Renal pelvis (tissue), 12 donors: ENCODE data around the gene PLAAT2. TPM values are rescaled to one million over a fixed set of nuclear protein-coding genes. Genes with fewer than 3 reads are reported as not detected.
"Not testable (repeated sequence)": the region's sequence is repeated elsewhere in the genome, so short reads cannot be mapped to it uniquely, and the experiment has no call there.

ENCODE experiments used
- DNase-seq: peaks from one replicate; pipeline ENCODE4 v3.0.0-alpha.2; 2013
- long read RNA-seq, 16 experiments: transcript quantifications; one replicate each; lab custom pipeline, GENCODE V29; 2026
- polyA plus RNA-seq, 3 donors: library from polyadenylated mRNA; unstranded; fragments of 120-200 nt; gene quantifications; one replicate each; pipeline ENCODE4 v1.2.1, GENCODE V29; 2013; ENCODE audit not compliant: insufficient read length in 3 of 3

PLAAT2 gene
- under 1 TPM in 2 of 3 donors, not detected in 1; 0.31 to 0.34 TPM for polyA plus RNA-seq
- long read RNA-seq, donor 1 = 0 reads
- long read RNA-seq, donor 2 = 0 reads
- long read RNA-seq, donor 3 = 0 reads
- long read RNA-seq, donor 4 = 0 reads
- long read RNA-seq, donor 5 = 0 reads
- long read RNA-seq, donor 6 = 0 reads
- long read RNA-seq, donor 7 = 0 reads
- long read RNA-seq, donor 8 = 0 reads
- long read RNA-seq, donor 9 = 0 reads
- long read RNA-seq, donor 10 = 0 reads
- long read RNA-seq, donor 11 = 0 reads
- long read RNA-seq, donor 12 = 0 reads
- long read RNA-seq, donor 13 = 0 reads
- long read RNA-seq, donor 14 = 0 reads
- long read RNA-seq, donor 15 = 0 reads
- long read RNA-seq, donor 16 = 0 reads

GRCh38 chr11:63563201-63564055, at the start of gene PLAAT2:
TSS of gene PLAAT2 (minus strand) at chr11:63563379. CDS start at chr11:63563324, 55 bp downstream.
- DNase-seq = no peak

- DNase-seq = no peak
Observed at GRCh38 chr11:63612181-63612580, 49.0 kb upstream of the PLAAT2 start.

DNA sequence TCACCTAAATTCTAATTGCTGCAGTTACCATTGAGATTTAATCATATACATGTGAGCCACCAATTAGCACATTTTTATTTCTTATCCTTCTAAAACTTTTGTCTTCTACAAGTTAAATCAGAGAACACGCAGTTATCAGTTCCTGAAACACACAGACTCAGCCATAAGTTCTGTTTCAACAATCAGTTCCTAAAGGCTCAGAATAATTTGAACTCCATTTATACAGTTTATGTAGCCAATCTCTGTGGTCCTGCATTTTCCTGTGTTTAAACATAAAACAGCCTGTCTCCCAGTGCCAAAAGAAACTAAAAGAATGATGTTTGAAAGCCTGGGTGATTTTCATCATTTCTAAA, 48.2 kb upstream of the PLAAT2 start:
- no peak for DNase-seq

DNA sequence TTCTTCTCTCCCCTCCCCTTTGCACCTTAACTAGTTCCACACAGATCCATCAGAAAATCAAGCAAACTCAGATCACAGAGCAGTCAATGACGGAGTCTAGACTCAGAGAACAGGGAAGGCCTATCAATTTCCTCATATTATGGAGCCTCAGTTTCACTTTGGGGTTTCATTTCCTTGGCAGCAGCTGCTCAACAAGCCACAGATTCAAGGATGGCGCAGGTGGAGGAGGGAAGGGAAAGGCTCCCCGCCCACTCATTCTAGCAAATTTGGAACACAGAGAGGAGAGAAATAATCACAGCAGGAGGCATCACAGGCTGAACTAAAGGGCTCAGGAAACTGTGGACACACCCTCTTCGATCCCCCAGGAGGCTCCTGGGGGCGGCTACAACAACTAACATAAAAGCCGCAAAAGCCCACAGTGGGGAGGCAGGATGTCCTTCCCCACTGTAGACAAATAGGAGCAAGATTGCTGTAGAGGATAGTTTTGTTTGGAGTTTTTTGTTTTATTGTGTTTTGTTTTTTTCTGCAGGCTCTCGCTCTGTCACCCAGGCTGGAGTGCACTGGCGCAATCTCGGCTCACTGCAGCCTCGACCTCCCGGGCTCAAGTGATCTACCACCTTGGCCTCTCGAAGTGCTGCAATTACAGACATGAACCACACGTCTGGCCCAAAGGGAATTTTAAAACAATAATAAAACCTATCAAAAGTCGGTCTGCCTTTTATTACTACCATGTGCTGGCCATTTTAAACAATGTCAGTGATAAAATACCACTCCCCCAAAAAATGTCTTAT, 47.6 kb upstream of the PLAAT2 start:
- no peak for DNase-seq

DNA sequence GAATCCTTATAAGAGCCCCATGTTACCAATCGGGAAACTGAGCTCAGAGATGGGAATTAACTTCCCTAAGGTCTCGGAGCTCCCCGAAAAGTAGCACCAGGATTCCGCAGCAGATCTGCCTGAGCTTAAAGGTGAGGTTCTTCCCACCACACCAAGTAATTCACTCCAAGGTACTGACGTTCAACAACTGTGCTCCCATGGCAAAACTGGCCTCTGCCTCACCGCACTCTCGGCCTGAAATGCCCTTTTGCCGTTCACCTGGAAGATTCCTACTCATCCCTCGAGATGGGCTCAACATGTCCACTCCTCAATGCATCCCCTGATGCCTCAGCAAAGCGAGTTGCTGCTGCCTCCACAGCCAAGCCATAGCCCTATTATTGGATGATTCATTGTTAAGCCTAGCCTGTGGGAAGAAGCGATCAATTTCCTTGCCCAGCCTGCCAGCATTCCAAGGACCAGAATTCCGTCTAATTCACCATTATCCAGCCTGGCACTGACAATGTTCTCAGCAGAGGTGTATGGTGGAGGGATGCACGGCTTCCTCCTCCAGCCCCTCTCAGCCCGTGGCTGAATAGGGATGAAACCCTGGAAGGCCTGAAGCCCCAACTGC, 46.9 kb upstream of the PLAAT2 start:
- DNase-seq = no peak

DNA sequence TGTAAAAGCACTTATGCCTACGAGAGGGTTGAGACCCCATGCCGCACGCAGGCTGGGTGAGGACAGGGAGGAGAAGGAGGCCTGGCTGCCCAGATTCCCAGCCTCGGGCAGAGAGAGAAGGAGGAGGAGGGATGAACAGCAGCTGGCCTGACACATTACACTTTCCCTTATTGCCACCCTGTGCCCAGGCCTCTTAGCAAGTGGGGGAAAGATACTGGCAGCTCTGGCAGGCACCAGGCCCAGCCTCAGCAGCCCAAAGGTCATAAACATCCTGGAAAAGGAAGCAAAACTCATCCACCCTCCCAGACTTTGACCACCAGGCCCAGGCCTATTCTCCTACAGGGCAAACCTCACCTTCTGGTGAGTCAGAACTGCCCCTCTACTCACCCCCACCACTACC, 46.4 kb upstream of the PLAAT2 start:
- no peak for DNase-seq

DNA sequence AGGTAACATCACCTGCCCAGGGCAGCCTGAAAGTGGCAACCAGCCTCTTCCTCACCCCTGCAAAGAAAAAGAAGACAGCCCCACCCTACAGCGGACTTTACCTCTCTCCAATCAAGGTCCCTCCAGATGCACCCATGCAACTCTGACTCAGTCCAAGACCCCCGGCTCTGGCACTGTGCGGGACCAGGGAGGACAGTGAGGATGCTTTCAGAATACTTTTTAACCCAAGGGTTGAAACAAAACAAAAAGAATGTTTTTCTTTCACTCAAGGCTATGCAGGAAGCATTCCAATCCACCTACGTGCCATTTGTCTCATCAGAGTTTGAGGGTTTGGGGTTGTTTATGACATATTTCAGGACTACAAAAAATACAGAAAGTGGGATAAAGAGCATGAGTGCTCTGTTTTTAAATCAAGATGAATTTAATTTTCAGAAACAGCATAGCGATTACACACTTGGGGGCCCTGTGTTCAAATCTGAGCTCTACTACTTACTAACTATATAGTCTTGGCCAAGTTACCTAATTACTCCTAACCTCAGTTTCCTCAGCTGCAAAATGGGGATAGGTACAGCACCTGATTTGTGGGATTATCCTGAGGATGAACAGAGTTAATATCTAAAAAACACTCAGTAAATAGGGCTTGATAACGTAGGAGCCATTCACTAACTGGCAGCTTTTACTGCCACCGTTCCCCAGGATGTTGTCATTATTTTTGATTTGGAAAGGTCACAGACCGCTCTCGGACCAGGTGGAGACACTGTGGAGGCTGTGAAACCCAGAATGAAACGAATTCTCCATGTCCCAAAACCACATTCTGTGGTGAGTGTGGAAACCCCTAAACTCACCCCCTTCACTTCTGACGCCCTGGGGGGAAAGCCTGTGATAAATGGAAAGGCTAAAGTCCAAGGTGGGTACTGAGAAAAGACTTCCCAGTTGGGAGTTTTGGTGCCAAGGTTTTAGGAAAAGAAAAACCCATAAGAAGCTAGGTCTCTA, 45.5 kb upstream of the PLAAT2 start:
- no peak for DNase-seq

- DNase-seq = no peak
Observed at GRCh38 chr11:63603180-63603518, 40.0 kb upstream of the PLAAT2 start.

DNA sequence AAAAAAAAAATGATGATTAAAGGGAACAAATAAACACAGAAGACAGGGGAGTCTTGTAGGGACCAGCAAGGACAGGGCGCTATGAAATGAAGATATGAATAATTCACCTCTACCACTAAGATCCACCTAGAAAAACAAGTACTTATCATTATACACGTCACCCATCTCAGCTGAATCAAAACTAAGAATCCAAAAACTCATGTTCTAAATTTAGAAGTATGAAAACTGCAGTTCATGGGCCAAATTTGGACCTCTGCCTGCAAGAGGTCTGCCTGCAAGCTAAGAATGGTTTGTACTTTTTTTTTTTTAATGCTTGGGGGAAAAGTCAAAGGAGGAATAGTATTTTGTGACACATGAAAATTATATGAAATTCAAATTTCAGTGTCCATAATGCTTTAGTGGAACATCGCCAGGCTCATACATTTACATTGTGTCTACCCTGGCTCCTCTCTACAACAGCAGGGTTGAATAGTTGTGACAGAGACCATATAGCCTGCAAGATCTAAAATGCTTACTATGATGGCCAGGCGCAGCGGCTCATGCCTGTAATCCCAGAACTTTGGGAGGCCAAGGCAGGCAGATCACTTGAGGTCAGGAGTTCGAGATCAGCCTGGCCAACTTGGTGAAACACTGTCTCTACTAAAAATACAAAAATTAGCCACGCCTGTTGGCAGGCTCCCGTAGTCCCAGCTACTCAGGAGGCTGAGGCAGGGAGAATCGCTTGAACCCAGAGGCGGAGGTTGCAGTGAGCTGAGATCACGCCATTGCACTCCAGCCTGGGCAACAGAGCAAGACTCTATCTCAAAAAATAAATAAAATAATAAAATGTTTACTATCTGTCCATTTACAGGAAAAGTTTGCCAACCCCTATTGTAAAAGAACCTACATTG, 39.4 kb upstream of the PLAAT2 start:
- not testable (repeated sequence) for DNase-seq

DNA sequence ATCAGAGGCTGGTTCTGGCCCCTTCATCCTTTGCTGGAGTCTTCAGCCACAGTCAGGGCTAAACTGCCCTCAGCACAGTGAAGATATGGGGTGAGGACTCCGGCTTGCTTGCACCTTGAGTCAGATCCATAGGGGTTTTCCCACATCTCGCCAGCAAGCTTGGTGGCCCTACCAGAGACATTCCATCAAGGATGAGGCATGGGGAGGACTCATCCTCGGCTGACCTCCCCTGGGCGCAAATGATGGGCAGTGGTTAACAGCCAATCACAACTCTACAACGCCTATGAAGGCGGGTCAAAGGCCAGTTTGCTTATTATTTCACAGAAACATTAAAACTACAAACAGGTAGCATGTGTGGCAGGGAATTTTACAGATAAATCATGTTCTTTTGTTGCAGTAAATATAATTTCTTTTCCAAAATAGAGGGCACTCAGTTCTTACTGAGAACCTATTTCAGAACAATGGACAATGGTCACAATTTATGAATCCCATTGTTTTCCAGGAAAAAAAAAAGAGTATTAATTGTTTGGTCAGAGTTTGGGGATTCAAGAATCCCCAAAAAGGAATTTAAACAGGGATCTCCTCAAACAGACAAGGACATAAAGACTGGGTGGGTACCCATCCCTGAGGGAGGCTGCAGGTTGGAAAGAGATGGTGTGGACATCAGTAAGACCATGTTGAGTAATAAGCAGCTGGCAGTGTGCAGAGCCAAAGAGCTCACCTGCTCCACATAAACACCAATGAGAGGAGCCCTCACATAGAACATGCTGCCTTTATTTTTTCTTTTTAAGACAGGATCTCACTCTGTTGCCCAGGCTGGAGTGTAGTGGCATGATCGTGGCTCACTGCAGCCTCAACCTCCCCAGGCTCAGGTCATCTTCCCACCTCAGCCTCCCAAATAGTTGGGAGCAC, 36.3 kb upstream of the PLAAT2 start:
- no peak for DNase-seq

- DNase-seq = no peak
Observed at GRCh38 chr11:63598556-63598955, 35.4 kb upstream of the PLAAT2 start.

GRCh38 chr11:63595296-63595695, 32.1 kb upstream of the PLAAT2 start:
- DNase-seq = no peak

DNA sequence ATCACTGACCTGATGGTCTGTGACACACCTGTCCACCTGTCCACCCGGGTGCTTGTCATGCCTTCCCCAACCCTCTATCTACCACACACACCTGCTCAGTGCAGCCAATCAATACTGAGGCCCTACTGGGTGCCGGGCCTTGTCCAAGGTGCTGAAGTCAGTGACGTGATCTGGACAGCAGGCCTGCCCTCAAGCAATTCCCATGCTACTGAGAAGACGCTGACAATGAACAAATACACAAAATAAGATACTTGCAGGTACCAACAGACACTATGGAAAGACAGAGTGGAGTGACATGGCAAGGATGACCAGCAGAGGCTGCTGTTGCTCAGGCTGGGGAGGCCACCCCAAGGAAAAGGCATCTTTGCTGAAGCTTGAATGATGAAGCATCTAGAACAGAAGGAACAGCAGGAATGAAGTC, 29.8 kb upstream of the PLAAT2 start:
- no peak for DNase-seq

DNA sequence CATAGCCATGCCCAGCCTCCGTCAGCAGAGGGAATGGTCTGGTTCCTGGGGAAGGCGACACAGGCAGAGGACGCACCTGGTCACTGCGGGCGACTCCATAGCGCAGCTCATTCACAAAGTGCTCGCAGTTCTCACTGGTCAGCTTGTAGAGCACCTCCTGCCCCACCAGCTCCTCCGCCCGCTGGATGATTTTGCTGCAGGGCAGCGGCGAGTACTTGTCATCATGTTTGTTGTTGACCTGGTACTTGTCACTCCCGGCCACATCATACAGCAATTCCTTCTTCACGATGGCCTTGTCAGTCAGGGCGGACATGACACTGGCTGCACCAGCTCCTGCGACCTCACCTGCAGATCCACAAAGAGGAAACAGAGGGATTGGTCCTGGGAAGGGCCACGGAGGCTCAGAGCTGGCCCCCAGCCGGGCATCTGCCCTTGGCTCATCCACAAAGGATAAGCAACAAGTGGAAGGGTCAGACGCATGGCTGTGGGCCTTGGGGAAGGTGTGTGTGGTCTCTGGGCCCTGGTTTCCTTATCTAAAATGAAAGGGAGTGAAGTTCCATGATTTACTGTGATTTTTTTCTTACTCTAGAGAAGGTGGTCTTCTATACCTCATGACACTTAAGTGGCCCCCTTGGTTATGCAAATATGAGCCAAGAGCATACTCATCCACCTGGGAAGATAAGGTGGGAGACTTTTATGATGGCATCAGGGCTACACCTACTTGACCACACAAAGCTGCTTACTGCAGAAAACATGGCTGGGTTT, 27.0 kb upstream of the PLAAT2 start:
- no peak for DNase-seq

DNA sequence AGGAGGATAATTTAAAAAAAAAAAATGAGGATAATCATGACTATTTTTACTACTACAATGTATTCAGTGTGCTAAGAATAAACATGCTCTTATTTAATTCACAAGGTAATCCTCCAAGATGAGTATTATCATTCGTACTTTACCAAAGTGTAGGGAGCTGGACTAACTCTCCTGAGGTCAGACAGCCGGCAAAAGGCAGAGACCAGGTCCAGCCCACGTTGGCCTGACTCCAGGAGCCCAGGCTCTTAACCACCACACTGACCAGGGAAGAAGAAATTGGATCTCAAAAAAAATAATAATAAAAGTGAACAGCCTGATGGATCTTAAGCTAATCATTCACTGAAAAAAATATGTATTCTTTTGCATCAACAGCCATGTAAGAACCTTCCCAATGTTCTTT, 25.8 kb upstream of the PLAAT2 start:
- no peak for DNase-seq

DNA sequence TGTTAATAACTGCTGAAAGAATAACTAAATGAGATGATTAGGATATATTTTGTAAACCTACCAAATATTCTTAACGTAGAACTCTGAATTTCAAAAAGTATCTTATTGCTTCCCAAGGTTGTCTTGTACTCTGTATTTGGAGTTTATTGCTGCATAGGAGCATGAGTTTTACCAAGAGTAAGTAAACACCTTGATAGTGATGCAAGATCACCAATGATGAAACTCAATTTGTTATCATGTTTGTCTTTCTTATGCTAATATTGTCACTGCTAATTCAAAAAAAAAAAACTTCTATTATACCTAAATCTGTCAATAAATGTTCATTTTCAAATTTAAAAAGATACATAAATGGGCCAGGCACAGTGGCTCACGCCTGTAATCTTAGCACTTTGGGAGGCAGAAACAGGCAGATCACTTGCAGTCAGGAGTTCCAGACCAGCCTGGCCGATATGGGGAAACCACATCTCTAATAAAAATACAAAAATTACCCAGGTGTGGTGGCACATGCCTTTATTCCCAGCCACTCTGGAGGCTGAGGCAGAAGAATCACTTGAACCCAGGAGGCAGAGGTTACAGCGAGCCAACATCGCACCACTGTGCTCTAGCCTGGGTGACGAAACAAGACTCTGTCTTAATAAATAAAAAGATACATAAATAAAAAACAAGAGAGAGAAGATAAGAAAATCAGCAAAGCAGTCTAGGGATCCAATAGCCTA, 23.4 kb upstream of the PLAAT2 start:
- DNase-seq = no peak

DNA sequence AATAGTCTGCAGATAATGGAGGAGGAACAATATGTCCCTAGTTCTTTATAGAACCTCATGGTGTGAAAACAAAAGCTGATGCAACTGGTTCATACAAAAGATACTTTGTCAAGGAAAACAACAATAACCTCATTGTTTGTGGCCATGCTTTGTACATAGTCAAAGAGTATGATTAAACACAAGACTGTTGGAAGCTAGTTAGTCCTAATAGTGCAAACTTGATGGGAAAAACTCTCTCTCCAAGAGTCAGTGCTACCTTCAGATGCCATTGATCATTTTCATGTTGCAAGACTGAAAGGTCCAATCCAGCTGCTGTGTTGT, 20.1 kb upstream of the PLAAT2 start:
- no peak for DNase-seq
